Gastroesophageal sphincter (tissue), 4 donors: ENCODE results near the gene SAE1. TPM values are rescaled to one million over a fixed set of nuclear protein-coding genes. Genes with fewer than 3 reads are reported as not detected.

Experiments
- ATAC-seq: fragments of 150-250 bp; one replicate; pipeline ENCODE4 v1.9.1; 2016; ENCODE audit warnings: mild to moderate bottlenecking, moderate library complexity
- H3K27ac ChIP-seq, 4 donors: fragments of 200-600 bp; sonication (generic) in 3 of 4; 1 replicate in 3 of 4; 2 replicates in 1 of 4; pipeline ENCODE4 v1.5.1; 2016 to 2019
- H3K27me3 ChIP-seq: fragments of 200-600 bp; sonication (generic); one replicate; pipeline ENCODE4 v1.5.1; 2019
- H3K36me3 ChIP-seq, 2 donors: fragments of 200-600 bp; sonication (generic); one replicate each; pipeline ENCODE4 v1.5.1; 2019; ENCODE audit warnings: control low read depth in 1 of 2
- H3K4me1 ChIP-seq, 3 donors: fragments of 200-600 bp; sonication (generic); 1 replicate in 2 of 3; 2 replicates in 1 of 3; pipeline ENCODE4 v1.5.1; 2016 to 2019; ENCODE audit warnings: control low read depth in 2 of 3
- H3K4me3 ChIP-seq, 2 donors: fragments of 200-600 bp; sonication (generic); one replicate each; pipeline ENCODE4 v1.5.1; 2019; ENCODE audit warnings: mild to moderate bottlenecking in 1 of 2, moderate library complexity in 1 of 2
- H3K9me3 ChIP-seq, 3 donors: fragments of 200-600 bp; sonication (generic); one replicate each; pipeline ENCODE4 v1.5.1; 2017 to 2019; ENCODE audit warnings: control low read depth in 2 of 3
- CTCF ChIP-seq, 4 experiments: fragments of 200-600 bp in 2 of 4; fragments of 450-650 bp in 2 of 4; sonication (generic) in 1 of 4; IDR thresholded peaks; one replicate each; pipeline ENCODE4 v1.5.1; 2017 to 2019; ENCODE audit warnings: antibody characterized with exemption in 4 of 4, mild to moderate bottlenecking in 2 of 4, moderate library complexity in 2 of 4
- EP300 ChIP-seq: sonication (generic); formaldehyde crosslinking; IDR thresholded peaks from one replicate; pipeline ENCODE4 v1.6.1; 2017; ENCODE audit warnings: antibody characterized with exemption, mild to moderate bottlenecking
- POLR2A ChIP-seq, 2 donors: fragments of 450-650 bp; IDR thresholded peaks; one replicate each; pipeline ENCODE4 v1.6.1; 2017; ENCODE audit warnings: antibody characterized with exemption in 2 of 2, mild to moderate bottlenecking in 2 of 2, moderate library complexity in 1 of 2
- POLR2AphosphoS5 ChIP-seq: sonication (generic); formaldehyde crosslinking; IDR thresholded peaks from one replicate; pipeline ENCODE4 v1.6.1; 2017; ENCODE audit warnings: antibody characterized with exemption
- WGBS, 2 donors: methylation state at CpG; one replicate each; pipeline ENCODE4 v1.1.5; 2018; ENCODE audit warnings: low coverage in 1 of 2; 5-methylcytosine and 5-hydroxymethylcytosine counted together
- total RNA-seq, 4 donors: library from RNA; depleted of rRNA; stranded (reverse); fragments of >200 nt; gene quantifications; one replicate each; pipeline ENCODE4 v1.1.0, GENCODE V29; 2016

SAE1 gene
- total RNA-seq, 4 donors from 2014 or later = 134 to 157 (median 153) TPM

- TF ChIP-seq POLR2AphosphoS5 (no peak), EP300 (no peak), CTCF (IDR thresholded peaks at IDR 0.05) (no peak), POLR2A (IDR thresholded peaks at IDR 0.05) (no peak)
- WGBS, 2 donors = 62 to 80% methylated on average over 3 to 5 of the region's 5 CpGs
- Histone ChIP-seq H3K27me3 (no peaks in the 10 kb centered on the region), H3K4me1 (peaks cover 0 to 54% (median 2%) of the 10 kb centered on the region in 3 donors), H3K4me3 (no peak overlapping the region), H3K36me3 (peaks cover 0 to 69% of the 10 kb centered on the region in 2 donors), H3K9me3 (no peaks in the 10 kb centered on the region), H3K27ac (peak overlapping the region in 2 of 4 donors; percentile 2 to 44)
- no peak for ATAC-seq
Measured at GRCh38 chr19:47145639-47146486, 15.2 kb downstream of the SAE1 start.

- no peak for TF ChIP-seq POLR2A (IDR thresholded peaks at IDR 0.05)
- TF ChIP-seq EP300 = no peak
- TF ChIP-seq CTCF (IDR thresholded peaks at IDR 0.05) = no peak
- TF ChIP-seq POLR2AphosphoS5 = no peak
- no peak for ATAC-seq
- H3K27ac ChIP-seq = peak overlapping the region in 1 of 4 donors; percentile 2
- no peak overlapping the region for H3K4me3 ChIP-seq
- 77 to 81% methylated on average over 1 to 2 of the region's 2 CpGs for WGBS, 2 donors
- H3K9me3 ChIP-seq = no peaks in the 10 kb centered on the region
- H3K4me1 ChIP-seq = peaks cover 2 to 54% (median 4%) of the 10 kb centered on the region in 3 donors
- H3K36me3 ChIP-seq = peaks cover 0 to 79% of the 10 kb centered on the region in 2 donors
- H3K27me3 ChIP-seq = no peaks in the 10 kb centered on the region
Measured at GRCh38 chr19:47146920-47147319, 16.3 kb downstream of the SAE1 start.

- 77 to 100% methylated on average over 3 of the region's 3 CpGs for WGBS, 2 donors
- H3K4me1 ChIP-seq = peaks cover 6 to 73% (median 8%) of the 10 kb centered on the region in 3 donors
- peak overlapping the region; percentile 46 to 84 (median 78) for H3K27ac ChIP-seq
- H3K36me3 ChIP-seq = peaks cover 0 to 79% of the 10 kb centered on the region in 2 donors
- H3K9me3 ChIP-seq = no peaks in the 10 kb centered on the region
- H3K27me3 ChIP-seq = no peaks in the 10 kb centered on the region
- no peak overlapping the region for H3K4me3 ChIP-seq
- TF ChIP-seq EP300 = no peak
- TF ChIP-seq CTCF (IDR thresholded peaks at IDR 0.05) = no peak
- TF ChIP-seq POLR2A (IDR thresholded peaks at IDR 0.05) = no peak
- no peak for TF ChIP-seq POLR2AphosphoS5
- ATAC-seq = no peak
Measured at GRCh38 chr19:47151627-47152026, 21.0 kb downstream of the SAE1 start.

GRCh38 chr19:47152205-47152604 lies 21.6 kb downstream of the SAE1 start:
- Histone ChIP-seq H3K27me3 (no peaks in the 10 kb centered on the region), H3K36me3 (peaks cover 0 to 76% of the 10 kb centered on the region in 2 donors)
- 22 to 56% methylated on average over 1 of the region's 1 CpG for WGBS, 2 donors

More at GRCh38 chr19:47152205-47152604, 21.6 kb downstream of the SAE1 start:
- H3K9me3 ChIP-seq = no peaks in the 10 kb centered on the region
- H3K4me1 ChIP-seq = peaks cover 10 to 78% (median 11%) of the 10 kb centered on the region in 3 donors
- TF ChIP-seq EP300 (no peak), POLR2AphosphoS5 (no peak), POLR2A (IDR thresholded peaks at IDR 0.05) (no peak), CTCF (IDR thresholded peaks at IDR 0.05) (no peak)
- ATAC-seq = no peak
- H3K27ac ChIP-seq = peak overlapping the region; percentile 46 to 84 (median 78)
- H3K4me3 ChIP-seq = no peak overlapping the region
